NT2/D1 (cell line): Measurements from ENCODE around the gene CASK.

Experiments used
- SUZ12 ChIP-seq: IDR thresholded peaks from 2 replicates; pipeline ENCODE4 v1.6.1; 2011; ENCODE audit not compliant: insufficient read length, insufficient read depth; ENCODE audit errors: extremely low read depth
- YY1 ChIP-seq: IDR thresholded peaks from 2 replicates; pipeline ENCODE4 v1.6.1; 2011; ENCODE audit not compliant: insufficient read length, insufficient read depth
- ZNF274 ChIP-seq: IDR thresholded peaks from 2 replicates; pipeline ENCODE4 v1.6.1; 2011; ENCODE audit warnings: mild to moderate bottlenecking, low read depth, low read length

- TF ChIP-seq YY1, result no peak
- no peak for TF ChIP-seq ZNF274
- no peak for TF ChIP-seq SUZ12
Observed at GRCh38 chrX:41684940-41685339, 238.4 kb downstream of the CASK start.
